Stimulated activated CD4-positive, alpha-beta T cell treated with anti-CD3 and anti-CD28 coated beads, Interleukin-2, amount 100 ng/mL, for 48 hours (primary cell): Measurements from ENCODE around the gene FANCL.
"Not testable (repeated sequence)": the region's sequence is repeated elsewhere in the genome, so short reads cannot be mapped to it uniquely, and the experiment has no call there.

ENCODE experiments used
- DNase-seq, 2 donors: peaks; one replicate each; pipeline ENCODE4 v3.0.0-alpha.2; 2020

The FANCL gene

DNA sequence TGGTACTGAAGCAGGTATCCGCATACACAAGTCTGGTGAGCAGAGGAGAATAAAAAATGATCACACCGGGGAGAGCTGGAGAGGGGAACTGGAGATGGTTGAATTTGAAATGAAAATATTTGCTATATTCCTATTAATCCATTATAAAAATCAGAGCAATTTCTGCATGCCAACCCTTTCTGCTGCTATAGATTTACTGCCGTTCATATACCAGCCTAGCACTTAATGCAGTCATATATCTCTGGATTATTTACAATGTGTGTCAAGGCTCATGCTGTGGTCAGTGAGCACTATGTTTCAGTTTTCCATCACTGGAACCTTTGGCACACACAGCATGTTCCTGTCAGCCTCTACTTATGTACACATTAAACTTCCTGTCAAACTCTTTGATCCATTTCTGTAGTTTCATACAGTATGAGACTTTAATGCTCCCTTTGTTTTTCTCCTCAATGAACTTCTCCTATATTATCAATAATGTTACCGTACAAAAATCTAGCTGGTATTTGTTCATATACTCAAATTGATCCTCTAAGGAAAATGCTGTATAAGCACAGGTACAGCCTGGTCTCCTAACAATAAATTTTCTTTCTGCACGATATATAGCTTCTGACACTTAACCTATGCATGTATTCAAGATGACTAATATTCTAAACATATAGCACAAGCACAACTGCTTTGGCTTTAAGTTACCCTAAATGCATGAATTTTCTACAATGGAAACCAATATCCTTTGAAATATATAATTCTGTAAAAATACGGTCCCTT is 36.7 kb downstream of the FANCL start:
- no peak for DNase-seq

DNA sequence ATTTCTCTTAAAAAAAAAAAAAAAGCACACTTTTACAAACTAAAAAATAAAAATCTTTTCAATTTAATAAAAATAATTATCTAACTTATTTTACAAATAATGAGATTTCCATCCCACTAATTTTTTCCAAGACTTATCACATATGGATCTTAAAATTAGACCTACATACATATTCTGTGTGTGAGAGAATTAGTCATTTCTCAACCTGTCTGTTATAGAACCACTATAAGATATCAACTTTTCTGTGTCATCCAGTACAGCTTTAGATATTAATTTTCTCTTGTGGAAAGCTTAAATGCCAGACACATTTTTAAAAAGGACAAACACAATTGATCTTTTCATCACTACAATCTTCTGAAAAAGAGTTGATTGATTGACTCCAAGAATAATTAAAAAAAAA is 38.1 kb downstream of the FANCL start:
- DNase-seq: no peak

DNA sequence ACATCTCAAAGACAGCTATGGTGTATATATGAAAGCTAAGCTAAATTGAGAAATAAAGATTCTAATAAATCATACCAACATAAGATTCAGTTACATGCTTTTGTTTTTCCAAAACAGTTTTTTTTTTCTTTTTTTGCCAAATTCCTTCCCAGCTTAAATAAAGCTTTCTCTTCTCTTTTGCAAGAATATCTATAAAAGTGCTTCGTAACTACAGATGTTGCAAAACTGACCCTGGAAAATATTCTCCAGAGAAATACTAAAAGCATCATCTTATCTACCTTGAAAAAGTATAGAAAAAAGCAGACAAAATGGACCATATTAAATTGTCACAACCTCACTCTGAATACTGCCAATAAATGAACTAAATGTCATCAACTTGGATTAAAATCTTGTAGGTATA is 38.7 kb downstream of the FANCL start:
- DNase-seq: no peak

DNA sequence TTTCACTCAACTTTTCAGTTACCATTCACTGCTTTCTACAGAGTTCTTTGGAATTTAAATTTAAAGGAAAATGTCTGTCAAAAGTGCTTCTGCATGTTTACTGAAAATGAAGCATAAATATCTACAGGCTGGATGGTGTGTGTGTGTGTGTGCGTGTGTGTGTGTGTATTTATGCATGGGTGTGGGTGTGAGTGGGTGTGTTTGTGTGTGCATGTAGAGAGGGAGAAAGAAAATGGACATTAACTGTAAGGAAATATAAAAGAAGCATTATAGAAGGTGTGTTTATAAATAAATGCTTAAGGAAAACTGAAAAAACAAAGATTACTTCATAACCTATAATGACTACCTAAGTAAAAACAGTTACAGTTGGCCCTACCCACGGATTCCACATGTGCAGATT is 43.2 kb downstream of the FANCL start:
- DNase-seq: no peak

DNA sequence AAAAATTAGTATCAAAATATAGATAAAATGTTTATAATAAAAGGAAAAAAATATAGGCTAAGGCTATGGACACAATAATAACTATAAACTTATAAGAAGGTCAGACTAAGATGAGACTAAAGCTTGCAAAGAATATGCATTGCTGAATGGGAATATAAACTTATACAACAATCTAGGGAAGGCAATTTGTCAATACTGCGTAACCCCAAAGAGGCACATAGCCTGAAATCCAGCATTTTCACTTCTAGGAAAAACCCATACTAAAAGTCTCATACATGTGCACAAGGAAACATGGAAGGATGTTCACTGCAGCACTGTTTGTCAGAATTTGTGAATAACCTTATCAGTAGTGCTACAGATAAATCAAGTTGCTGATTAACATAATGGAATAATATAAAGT is 45.5 kb downstream of the FANCL start:
- no peak for DNase-seq

DNA sequence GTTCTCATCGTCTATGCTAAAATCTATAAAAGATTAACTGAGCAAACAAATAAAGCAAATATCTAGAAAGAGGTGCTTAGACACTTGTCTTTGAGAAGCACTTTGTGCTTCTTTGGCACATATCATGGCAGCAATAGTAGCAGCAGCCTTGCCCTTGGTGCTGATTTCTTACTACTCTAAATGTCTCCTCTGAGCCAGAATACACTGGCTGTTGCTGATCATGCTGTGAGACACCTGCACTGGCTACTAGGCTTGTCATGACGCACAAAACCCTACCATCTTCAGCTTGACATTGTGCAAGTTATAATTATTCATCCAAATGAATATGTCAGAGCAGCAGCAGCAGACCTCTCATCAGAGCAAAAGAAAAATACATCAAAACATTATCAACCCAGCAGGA is 46.7 kb downstream of the FANCL start:
- no peak for DNase-seq

DNA sequence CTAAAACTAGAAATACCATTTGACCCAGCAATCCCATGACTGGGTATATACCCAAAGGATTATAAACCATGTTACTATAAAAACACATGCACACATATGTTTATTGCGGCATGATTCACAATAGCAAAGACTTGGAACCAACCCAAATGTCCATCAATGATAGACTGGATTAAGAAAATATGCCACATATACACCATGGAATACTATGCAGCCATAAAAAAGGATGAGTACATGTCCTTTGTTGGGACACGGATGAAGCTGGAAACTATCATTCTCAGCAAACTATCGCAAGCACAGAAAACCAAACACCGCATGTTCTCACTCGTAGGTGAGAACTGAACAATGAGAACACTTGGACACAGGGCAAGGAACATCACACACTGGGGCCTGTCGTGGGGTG is 54.1 kb downstream of the FANCL start:
- DNase-seq: not testable (repeated sequence)

DNA sequence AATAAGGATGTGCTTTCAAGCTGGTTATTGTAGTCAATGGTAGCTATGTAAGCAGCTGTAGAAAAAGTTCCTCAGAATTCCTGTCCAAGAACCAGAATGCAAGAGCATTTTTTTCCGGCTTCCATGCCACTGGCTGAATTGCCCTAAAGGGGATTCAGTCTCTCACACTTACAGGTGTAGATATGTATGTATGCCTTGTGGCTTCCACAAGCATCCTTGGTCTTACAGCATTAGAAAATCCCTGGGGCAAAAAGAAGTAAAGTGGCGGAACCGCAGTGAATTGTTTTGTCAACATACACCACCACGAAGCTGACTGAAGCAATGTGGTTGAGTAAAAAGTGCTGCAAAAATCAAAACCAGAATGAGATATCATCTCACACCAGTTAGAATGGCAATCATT is 54.6 kb downstream of the FANCL start:
- no peak for DNase-seq

DNA sequence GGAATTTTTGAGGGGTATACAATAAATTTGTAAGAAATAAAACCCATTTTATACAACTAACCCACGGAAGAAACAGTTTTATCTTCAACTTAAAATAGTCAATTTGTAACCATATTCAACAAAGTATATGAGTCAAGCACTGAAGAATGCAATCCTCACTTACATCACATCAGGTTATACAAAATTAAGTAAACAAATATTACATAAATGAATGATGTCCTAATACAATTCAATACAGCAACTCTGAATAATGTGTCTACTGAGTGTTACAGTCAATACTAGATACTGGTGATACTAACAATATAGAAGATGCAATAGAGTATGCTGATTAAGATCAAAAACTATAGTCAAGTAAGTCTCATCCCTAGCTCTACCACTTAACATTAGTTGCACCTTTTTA is 58.6 kb downstream of the FANCL start:
- no peak for DNase-seq

DNA sequence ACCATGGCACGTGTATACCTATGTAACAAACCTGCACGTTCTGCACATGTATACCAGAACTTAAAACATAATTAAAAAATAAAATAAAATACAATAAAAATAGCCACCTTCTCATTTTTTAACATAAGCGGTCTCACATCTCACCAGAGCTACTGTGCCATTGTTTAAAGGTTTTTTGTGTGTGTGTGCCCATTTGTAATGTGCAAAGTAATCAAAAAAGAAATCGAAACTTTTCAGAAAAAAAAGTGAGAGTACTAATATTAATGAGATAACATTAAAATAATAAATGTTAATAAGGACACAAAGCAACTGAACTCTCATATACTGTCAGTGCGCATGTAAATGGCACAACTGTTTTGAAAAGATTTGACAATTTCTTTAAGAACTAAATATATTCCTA is 60.5 kb downstream of the FANCL start:
- no peak for DNase-seq

DNA sequence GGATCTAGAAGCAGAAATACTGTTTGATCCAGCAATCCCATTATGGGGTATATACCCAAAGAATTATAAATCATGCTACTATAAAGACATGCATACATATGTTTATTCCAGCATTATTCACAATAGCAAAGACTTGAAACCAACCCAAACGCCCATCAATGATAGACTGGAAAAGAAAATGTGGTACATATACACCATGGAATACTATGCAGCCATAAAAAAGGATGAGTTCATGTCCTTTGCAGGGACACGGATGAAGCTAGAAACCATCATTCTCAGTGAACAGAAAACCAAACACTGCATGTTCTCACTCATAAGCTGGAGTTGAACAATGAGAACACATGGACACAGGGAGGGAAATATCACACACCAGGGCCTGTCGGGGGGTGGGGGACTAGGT is 61.0 kb downstream of the FANCL start:
- not testable (repeated sequence) for DNase-seq

DNA sequence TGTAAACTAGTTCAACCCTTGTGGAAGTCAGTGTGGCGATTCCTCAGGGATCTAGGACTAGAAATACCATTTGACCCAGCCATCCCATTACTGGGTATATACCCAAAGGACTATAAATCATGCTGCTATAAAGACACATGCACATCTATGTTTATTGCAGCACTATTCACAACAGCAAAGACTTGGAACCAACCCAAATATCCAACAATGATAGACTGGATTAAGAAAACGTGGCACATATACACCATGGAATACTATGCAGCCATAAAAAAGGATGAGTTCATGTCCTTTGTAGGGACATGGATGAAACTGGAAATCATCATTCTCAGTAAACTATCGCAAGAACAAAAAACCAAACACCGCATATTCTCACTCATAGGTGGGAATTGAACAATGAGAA is 63.9 kb downstream of the FANCL start:
- DNase-seq: not testable (repeated sequence)

DNA sequence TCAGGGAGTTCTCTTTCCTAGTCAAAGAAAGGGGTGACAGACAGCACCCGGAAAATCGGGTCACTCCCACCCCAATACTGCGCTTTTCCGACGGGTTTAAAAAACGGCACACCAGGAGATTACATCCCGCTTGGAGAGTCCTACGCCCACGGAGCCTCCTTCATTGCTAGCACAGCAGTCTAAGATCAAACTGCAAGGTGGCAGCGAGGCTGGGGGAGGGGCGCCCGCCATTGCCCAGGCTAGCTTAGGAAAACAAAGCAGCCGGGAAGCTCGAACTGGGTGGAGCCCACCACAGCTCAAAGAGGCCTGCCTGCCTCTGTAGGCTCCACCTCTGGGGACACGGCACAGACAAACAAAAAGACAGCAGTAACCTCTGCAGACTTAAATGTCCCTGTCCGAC is 69.3 kb downstream of the FANCL start:
- DNase-seq: not testable (repeated sequence)

DNA sequence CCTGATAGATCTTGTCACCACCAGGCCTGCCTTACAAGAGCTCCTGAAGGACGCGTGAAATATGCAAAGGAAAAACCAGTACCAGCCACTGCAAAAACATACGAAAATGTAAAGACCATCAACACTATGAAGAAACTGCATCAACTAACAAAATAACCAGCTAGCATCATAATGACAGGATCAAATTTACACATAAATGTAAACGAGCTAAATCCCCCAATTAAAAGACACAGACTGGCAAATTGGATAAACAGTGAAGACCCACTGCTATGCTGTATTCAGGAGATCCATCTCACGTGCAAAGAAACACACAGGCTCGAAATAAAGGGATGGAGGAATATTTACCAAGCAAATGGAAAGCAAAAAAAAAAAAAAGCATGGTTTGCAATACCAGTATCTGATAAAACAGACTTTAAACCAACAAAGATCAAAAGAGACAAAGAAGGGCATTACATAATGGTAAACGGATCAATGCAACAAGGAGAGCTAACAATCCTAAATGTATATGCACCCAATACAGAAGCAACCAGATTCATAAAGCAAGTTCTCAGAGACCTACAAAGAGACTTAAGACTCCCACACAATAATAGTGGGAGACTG is 70.7 kb downstream of the FANCL start:
- not testable (repeated sequence) for DNase-seq

DNA sequence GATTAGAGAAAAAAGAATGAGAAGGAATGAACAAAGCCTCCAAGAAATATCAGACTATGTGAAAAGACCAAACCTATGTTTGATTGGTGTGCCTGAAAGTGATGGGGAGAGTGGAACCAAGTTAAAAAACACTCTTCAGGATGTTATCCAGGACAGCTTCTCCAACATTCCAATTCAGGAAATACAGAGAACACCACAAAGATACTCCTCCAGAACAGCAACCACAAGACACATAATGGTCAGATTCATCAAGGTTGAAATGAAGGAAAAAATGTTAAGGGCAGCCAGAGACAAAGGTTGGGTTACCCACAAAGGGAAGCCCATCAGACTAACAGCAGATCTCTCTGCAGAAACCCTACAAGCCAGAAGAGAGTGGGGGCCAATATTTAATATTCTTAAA is 71.3 kb downstream of the FANCL start:
- DNase-seq: not testable (repeated sequence)

DNA sequence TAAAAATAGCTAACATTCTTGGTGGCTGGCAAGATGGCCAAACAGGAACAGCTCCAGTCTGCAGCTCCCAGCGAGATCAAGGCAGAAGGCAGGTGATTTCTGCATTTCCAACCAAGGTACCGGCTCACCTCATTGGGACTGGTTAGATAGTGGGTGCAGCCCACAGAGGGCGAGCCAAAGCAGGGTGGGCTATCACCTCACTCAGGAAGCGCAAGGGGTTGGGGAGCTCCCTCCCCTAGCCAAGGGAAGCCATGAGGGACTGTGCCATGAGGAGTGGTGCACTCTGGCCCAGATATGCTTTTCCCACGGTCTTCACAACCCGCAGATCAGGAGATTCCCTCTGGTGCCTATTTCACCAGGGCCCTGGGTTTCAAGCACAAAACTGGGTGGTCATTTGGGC is 73.0 kb downstream of the FANCL start:
- not testable (repeated sequence) for DNase-seq

DNA sequence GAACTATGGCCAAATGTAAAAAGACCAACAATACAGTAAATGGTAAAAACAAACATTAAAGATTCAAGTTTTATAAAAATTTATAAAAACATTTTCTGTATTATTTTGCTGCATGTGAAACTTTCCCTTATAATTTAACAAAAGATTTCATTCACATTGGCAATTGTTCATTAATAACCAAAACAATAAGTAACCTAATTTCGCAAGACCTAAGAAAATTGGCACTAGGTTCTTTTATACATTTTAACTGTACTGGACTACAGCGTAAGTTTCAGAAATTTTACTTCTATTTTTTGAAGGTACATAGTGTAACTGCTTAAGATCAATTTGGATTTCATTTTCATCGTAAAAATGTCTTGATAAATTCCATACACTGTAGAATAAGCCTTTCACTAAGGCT is 77.2 kb downstream of the FANCL start:
- no peak for DNase-seq

DNA sequence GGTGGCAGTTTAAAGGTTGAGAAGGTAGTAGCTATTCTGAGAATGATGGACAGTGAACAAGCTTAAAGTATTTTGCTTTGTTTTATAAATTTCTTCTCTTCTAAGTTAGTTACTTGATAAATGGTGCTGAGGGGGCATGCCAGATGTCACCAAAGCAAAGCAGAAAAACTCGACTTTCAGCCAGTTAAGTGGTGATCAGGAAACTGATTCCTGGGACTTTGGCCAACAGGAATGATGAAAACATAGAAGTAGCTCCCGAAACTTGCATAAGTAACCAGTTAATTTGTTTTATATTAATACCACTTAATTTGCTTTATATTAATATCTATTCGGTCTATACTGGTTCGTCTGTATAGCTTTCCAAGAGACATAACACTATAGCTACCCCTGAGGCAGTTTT is 82.6 kb downstream of the FANCL start:
- no peak for DNase-seq

DNA sequence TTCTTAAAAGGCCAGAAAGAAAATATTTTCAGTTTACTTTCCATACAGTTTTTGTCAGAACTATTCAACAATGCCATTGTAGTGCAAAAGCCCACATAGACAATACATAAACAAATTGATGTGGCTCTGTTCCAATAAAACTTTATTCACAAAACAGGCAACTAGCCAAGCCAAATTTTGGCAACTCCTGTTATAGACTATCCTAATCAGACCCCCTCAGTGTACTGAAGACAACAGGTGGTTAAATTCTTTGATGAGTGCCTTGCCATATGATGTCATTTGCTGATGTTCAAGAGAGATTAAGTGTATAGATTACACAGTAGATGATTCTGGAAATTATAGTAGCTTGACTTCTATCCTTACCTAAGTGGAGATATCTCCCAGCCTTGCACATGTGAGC is 83.4 kb downstream of the FANCL start:
- DNase-seq: no peak

DNA sequence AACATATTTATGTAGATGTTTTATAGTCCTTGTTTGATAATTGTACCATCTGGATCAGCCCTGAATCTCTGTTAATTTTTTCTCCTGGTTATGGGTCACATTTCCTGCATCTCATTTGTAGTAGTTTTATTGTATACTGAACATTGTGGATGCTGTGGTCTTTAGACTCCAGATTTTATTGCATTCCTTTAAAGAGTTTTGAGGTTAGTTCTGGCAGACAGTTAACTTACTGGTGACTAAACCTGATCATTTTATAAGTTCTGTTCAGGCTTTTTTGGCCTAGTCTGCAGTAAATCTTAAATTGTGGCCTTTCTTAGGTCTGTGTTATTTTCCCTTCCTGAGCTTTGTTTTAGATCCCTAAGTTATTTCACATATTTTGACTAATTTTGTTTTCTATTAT is 84.3 kb downstream of the FANCL start:
- DNase-seq: no peak

DNA sequence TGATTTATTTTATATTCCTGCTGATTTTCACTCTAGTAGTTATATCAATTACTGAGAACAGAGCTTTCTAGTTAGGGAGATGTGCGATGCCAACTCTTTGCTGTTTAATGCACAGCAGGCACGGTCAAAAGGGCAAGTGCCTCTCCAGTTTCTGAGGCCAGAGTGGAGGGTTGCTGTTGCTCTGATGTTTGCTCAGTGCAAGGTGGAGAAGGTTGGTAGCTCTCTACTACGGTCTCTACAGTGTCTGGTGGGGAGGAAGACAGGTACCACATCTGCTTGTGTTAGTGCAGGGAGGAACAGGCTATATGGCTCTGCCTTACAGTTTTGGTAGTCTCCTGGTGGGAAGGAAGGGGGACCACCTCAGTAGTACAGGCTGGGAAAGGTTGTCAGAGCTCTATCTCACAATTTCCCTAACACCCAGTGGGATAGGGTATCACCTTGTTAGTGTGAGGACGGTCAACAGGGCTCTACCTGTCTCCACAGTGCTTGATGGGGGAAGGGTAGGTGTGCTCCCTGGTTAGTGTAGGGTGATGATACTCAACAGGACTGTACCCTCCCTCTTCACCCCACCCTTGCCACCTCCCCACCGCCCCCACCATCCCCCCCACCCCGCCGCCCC is 85.9 kb downstream of the FANCL start:
- DNase-seq: no peak

DNA sequence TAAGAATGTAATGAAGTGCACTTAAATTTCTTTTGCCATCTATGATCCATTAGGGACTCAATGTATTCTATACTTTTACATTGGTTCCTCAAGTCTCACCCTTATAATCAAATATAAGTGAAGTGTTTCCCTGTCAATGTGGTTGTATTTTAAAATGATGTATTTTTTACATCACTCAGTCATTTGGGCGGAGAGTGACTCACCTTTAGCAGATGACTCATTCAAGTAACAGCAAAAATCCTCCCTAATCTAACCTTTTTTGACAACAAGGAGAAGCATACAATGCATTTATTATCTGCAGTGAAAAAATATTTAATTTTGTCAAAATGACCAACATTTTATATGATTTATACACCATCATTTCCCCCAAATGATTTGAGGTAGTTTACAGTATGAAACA is 94.4 kb downstream of the FANCL start:
- no peak for DNase-seq

DNA sequence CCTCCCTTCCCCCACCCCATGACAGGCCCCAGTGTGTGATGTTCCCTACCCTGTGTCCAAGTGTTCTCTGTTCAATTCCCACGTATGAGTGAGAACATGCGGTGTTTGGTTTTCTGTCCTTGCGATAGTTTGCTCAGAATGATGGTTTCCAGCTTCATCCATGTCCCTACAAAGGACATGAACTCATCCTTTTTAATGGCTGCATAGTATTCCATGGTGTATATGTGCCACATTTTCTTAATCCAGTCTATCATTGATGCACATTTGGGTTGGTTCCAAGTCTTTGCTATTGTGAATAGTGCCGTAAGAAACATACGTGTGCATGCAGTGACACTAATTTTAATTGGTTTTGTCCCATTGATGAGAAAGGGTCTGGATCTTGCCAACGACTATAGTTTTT is 95.4 kb downstream of the FANCL start:
- DNase-seq: not testable (repeated sequence)

DNA sequence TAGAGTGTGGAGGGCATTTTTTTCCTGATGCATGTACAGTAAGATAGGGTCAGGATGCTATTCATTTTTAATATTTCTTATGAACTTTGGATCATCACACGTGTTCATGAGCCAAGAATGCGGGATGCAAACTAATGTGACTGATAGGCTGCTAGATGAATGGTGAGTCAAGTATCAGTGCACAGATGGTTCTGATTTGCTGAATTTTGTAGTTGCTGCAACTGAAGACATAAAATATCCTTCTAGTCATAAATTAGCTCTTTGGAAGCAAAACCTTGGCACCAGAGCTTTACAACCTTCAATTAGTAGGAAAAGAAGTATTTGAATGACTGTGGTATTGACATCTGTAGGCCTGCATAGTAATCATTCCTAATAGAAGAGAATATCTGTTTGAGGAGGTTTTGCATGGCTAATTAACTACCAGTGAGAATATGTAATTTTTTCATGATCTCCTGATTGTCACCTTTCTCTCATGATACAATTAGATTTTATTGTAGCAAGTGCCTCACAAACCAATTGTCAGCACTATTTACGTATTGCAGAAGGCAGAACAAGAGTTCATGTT is 100.5 kb downstream of the FANCL start:
- DNase-seq: no peak
